MV-4-11 (cell line): ENCODE results near the gene CCR5.
A peak's percentile ranks its signal among the peaks of the same experiment; 100 is the strongest.
"Not testable (repeated sequence)": the region's sequence is repeated elsewhere in the genome, so short reads cannot be mapped to it uniquely, and the experiment has no call there.

Experiments
- DNase-seq: peaks from one replicate; lab custom pipeline; 2025; lab: John Stamatoyannopoulos, UW

Gene CCR5

GRCh38 chr3:46386205-46386604, 15.5 kb downstream of the CCR5 start:
- DNase-seq: peak; percentile 74

GRCh38 chr3:46388847-46389246, 18.1 kb downstream of the CCR5 start:
- not testable (repeated sequence) for DNase-seq

- no peak for DNase-seq
These were observed 18.6 kb downstream of the CCR5 start for GRCh38 chr3:46389306-46389705.

GRCh38 chr3:46391526-46391925, 20.8 kb downstream of the CCR5 start:
- DNase-seq: not testable (repeated sequence)

GRCh38 chr3:46393011-46393410, 22.3 kb downstream of the CCR5 start:
- DNase-seq: no peak

GRCh38 chr3:46393554-46394434, 23.0 kb downstream of the CCR5 start:
- peak; percentile 85 for DNase-seq

- DNase-seq: peak; percentile 70
These were observed 24.5 kb downstream of the CCR5 start for GRCh38 chr3:46395210-46395661.

GRCh38 chr3:46395766-46396530, 25.2 kb downstream of the CCR5 start:
- DNase-seq: peak; percentile 84

- DNase-seq: no peak
These were observed 26.4 kb downstream of the CCR5 start for GRCh38 chr3:46397111-46397510.

GRCh38 chr3:46398186-46398955, 27.6 kb downstream of the CCR5 start:
- DNase-seq: no peak

- DNase-seq: no peak
These were observed 28.4 kb downstream of the CCR5 start for GRCh38 chr3:46399098-46399497.

- DNase-seq: peak; percentile 23
These were observed 28.8 kb downstream of the CCR5 start for GRCh38 chr3:46399557-46399956.

- no peak for DNase-seq
These were observed 29.4 kb downstream of the CCR5 start for GRCh38 chr3:46400000-46400734.

GRCh38 chr3:46400846-46401245, 30.1 kb downstream of the CCR5 start:
- no peak for DNase-seq

- no peak for DNase-seq
These were observed 30.8 kb downstream of the CCR5 start for GRCh38 chr3:46401579-46401978.

GRCh38 chr3:46402902-46403301, 32.2 kb downstream of the CCR5 start:
- DNase-seq: not testable (repeated sequence)

- DNase-seq: no peak
These were observed 34.7 kb downstream of the CCR5 start for GRCh38 chr3:46405301-46406019.

- peak; percentile 63 for DNase-seq
These were observed 35.7 kb downstream of the CCR5 start for GRCh38 chr3:46406443-46406787.

GRCh38 chr3:46406788-46407611, 36.3 kb downstream of the CCR5 start, which contains the start of the genes CCR5AS and CCRL2:
CCR5AS (minus strand) TSS chr3:46407066.
CCRL2 (plus strand) TSS chr3:46407259; CDS start chr3:46408080, 821 bp downstream.
- DNase-seq: peak; percentile 70

GRCh38 chr3:46407970-46408369, 37.2 kb downstream of the CCR5 start:
- DNase-seq: no peak
